DOHH2 (cell line): Measurements from ENCODE around the gene SLBP.

Experiments used
- H3F3A ChIP-seq: fragments of 200-600 bp; sonication (generic), shearing (Covaris generic); 2 replicates; pipeline ENCODE4 v1.6.0; 2016; ENCODE audit warnings: antibody characterized with exemption, mild to moderate bottlenecking; ENCODE audit not compliant: control insufficient read depth, insufficient read depth
- H3K27ac ChIP-seq: fragments of 200-600 bp; sonication (generic); 2 replicates; pipeline ENCODE4 v1.5.1; 2014; ENCODE audit warnings: low read depth, mild to moderate bottlenecking, low read length, moderate library complexity
- H3K27me3 ChIP-seq: fragments of 200-600 bp; sonication (generic); 2 replicates; pipeline ENCODE4 v1.6.1; 2014; ENCODE audit warnings: mild to moderate bottlenecking, low read length, mixed read lengths; ENCODE audit not compliant: control insufficient read depth
- H3K36me3 ChIP-seq: fragments of 200-600 bp; sonication (generic); 2 replicates; pipeline ENCODE4 v1.6.1; 2014; ENCODE audit warnings: mild to moderate bottlenecking, low read length, moderate library complexity, mixed read lengths; ENCODE audit not compliant: control insufficient read depth
- H3K4me1 ChIP-seq: fragments of 200-600 bp; sonication (generic); 2 replicates; pipeline ENCODE4 v1.6.1; 2014; ENCODE audit warnings: mild to moderate bottlenecking, low read length, mixed read lengths; ENCODE audit not compliant: control insufficient read depth
- H3K4me2 ChIP-seq: fragments of 200-600 bp; sonication (generic); 2 replicates; pipeline ENCODE4 v1.6.0; 2014; ENCODE audit warnings: mild to moderate bottlenecking, low read length, moderate library complexity
- H3K4me3 ChIP-seq: fragments of 200-600 bp; sonication (generic); 2 replicates; pipeline ENCODE4 v1.5.1; 2014; ENCODE audit warnings: mild to moderate bottlenecking, low read length, mixed read lengths
- H3K79me2 ChIP-seq: fragments of 200-600 bp; sonication (generic); 2 replicates; pipeline ENCODE4 v1.6.1; 2014; ENCODE audit warnings: mild to moderate bottlenecking, low read length, mixed read lengths; ENCODE audit not compliant: control insufficient read depth
- H3K9me2 ChIP-seq: fragments of 200-600 bp; sonication (generic); replicated peaks from 2 replicates; pipeline ENCODE4 v1.6.1; 2014; ENCODE audit warnings: mild to moderate bottlenecking, low read length, mixed read lengths; ENCODE audit not compliant: control insufficient read depth
- H3K9me3 ChIP-seq: fragments of 200-600 bp; sonication (generic); 2 replicates; pipeline ENCODE4 v1.6.1; 2014; ENCODE audit warnings: antibody characterized with exemption, low read length, mixed read lengths; ENCODE audit not compliant: control insufficient read depth, insufficient read depth
- H4K20me1 ChIP-seq: fragments of 200-600 bp; sonication (generic); 2 replicates; pipeline ENCODE4 v1.6.0; 2014; ENCODE audit warnings: low read depth, mild to moderate bottlenecking, antibody characterized with exemption, low read length, moderate library complexity; ENCODE audit not compliant: control insufficient read depth, insufficient read depth
- EZH2phosphoT487 ChIP-seq: fragments of 200-600 bp; sonication (generic); IDR thresholded peaks from 2 replicates; pipeline ENCODE4 v1.6.1; 2017; ENCODE audit warnings: borderline replicate concordance, mild to moderate bottlenecking, antibody characterized with exemption, low read length, moderate library complexity, mixed read lengths
- TF ChIP-seq, protein P1 (sequence below): fragments of 200-600 bp; sonication (generic); IDR thresholded peaks from one replicate; pipeline ENCODE4 v1.5.1; 2014; ENCODE audit warnings: antibody characterized with exemption, mild to moderate bottlenecking, low read depth, low read length; ENCODE audit not compliant: poor library complexity, severe bottlenecking

The SLBP gene

DNA sequence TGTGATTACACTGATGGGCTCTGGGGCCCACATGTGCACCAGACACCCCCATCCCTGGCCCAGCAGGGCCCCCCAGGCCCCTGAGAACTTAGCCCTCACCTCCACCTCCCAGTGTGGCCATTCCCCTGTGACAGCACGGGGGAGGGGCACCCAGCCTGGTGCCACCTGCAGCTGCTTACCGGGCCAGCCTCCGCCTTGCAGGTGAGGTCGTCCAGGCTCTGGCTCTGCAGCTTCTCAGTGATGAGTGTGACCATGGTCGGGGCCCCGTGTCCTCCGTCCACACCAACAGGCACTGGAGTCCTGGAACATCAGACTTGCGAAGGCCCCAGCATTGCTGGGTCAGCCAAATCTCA lies 43.7 kb downstream of the SLBP start:
- Histone ChIP-seq H3K79me2 (no peaks in the 10 kb centered on the region), H3K4me3 (no peak overlapping the region), H4K20me1 (no peaks in the 10 kb centered on the region), H3K27ac (no peak overlapping the region), H3K9me3 (peaks cover 7% of the 10 kb centered on the region; the same call in 1 of the 2 replicates), H3K4me1 (no peaks in the 10 kb centered on the region), H3K9me2 (no peaks in the 10 kb centered on the region), H3K4me2 (no peak overlapping the region), H3F3A (peaks cover 8% of the 10 kb centered on the region; the same call in 1 of the 2 replicates), H3K27me3 (no peaks in the 10 kb centered on the region), H3K36me3 (no peaks in the 10 kb centered on the region)
- TF ChIP-seq, protein P1, sequence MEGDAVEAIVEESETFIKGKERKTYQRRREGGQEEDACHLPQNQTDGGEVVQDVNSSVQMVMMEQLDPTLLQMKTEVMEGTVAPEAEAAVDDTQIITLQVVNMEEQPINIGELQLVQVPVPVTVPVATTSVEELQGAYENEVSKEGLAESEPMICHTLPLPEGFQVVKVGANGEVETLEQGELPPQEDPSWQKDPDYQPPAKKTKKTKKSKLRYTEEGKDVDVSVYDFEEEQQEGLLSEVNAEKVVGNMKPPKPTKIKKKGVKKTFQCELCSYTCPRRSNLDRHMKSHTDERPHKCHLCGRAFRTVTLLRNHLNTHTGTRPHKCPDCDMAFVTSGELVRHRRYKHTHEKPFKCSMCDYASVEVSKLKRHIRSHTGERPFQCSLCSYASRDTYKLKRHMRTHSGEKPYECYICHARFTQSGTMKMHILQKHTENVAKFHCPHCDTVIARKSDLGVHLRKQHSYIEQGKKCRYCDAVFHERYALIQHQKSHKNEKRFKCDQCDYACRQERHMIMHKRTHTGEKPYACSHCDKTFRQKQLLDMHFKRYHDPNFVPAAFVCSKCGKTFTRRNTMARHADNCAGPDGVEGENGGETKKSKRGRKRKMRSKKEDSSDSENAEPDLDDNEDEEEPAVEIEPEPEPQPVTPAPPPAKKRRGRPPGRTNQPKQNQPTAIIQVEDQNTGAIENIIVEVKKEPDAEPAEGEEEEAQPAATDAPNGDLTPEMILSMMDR, result no peak
- TF ChIP-seq EZH2phosphoT487, result no peak

DNA sequence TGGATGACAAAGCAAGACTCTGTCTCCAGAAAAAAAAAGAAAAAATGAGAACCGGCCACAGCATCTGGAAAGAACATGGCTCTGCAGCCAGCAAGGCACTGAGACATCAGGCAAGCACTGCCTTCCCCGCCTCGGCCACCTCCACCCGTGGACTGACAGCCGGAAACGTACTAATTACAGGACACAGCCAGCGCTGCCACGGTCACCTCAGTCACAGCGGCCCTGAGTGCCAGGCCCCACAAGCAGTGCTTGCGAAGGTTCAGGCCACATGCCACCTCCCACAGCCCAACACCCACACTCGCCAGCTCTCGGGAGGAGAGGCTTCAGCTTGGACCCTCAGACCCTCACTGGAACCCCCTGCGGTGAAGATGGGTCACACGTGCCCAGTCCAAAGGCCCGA lies 44.8 kb downstream of the SLBP start:
- H3K36me3 ChIP-seq, result no peaks in the 10 kb centered on the region
- no peak overlapping the region for H3K4me3 ChIP-seq
- H3K9me2 ChIP-seq, result no peaks in the 10 kb centered on the region
- H3K4me2 ChIP-seq, result no peak overlapping the region
- no peaks in the 10 kb centered on the region for H3K79me2 ChIP-seq
- no peaks in the 10 kb centered on the region for H4K20me1 ChIP-seq
- peaks cover 8% of the 10 kb centered on the region; the same call in 1 of the 2 replicates for H3F3A ChIP-seq
- peaks cover 7% of the 10 kb centered on the region; the same call in 1 of the 2 replicates for H3K9me3 ChIP-seq
- no peak for TF ChIP-seq EZH2phosphoT487
- TF ChIP-seq, protein P1, result no peak
- no peaks in the 10 kb centered on the region for H3K4me1 ChIP-seq
- H3K27ac ChIP-seq, result no peak overlapping the region
- H3K27me3 ChIP-seq, result no peaks in the 10 kb centered on the region

DNA sequence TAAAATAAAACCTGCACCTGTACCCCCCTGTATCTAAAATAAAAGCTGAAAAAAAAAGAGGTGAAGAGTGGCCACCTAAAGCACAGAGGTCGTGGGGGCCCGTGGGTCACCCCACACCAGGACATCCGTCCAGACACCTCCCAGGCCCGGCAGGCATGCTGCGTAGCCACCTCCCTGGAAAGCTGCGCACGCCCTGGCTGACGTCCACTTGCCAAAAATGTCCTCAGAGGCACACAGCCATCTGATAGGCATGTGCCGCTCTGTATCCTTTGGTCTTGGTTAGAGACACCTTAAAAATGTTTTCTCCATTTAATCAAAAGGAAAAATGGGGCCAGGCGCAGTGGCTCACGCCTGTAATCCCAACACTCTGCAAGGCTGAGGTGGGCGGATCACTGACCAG lies 45.7 kb downstream of the SLBP start:
- TF ChIP-seq EZH2phosphoT487, result no peak
- TF ChIP-seq, protein P1, result no peak
- Histone ChIP-seq H3K36me3 (no peaks in the 10 kb centered on the region), H3K27me3 (no peaks in the 10 kb centered on the region), H3K4me3 (no peak overlapping the region), H3K79me2 (no peaks in the 10 kb centered on the region), H3K9me3 (peaks cover 7% of the 10 kb centered on the region; the same call in 1 of the 2 replicates), H3F3A (peaks cover 8% of the 10 kb centered on the region; the same call in 1 of the 2 replicates), H3K27ac (no peak overlapping the region), H3K9me2 (no peaks in the 10 kb centered on the region), H3K4me2 (no peak overlapping the region), H4K20me1 (no peaks in the 10 kb centered on the region), H3K4me1 (no peaks in the 10 kb centered on the region)
